ENCODE results near the gene EPHA8. TPM values are rescaled to one million over a fixed set of nuclear protein-coding genes. Genes with fewer than 3 reads are reported as not detected.
A peak's percentile ranks its signal among the peaks of the same experiment; 100 is the strongest.

EPHA8 gene
- polyA plus RNA-seq, 1 of the 3 experiments (the other 2 are of a cell fraction) = 0.02 TPM

DNA sequence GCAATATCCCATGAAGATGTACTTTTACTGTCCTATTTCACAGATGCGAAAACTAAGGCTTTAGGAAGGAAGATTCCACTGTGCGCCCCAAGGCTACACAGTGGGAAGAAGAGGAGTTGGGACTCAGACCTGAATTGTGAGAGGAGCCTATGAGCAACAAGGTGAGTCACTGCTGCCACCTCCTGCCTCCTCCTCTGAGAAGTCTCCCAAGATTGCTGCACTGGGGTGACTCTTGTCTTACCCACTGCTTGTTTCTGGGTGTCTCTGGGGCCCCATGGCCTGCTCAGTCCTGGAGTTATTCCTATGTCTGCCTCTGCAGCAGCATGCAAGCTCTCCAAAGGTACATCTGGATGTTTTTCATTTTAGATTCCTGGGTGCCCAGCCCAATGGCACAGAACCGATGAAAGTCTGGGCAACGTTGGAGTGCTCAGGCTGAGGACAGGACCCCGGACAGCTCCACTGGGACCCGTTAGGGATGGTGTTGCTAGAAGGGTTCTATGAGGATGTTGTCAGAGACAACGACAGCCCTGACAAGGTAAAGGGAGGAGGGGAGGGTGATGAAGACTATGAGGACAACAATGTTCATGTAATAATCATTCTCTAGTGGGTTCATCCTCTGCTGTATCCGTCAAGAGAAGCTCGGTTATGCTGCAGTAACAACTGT, 62.1 kb downstream of the EPHA8 start:
- H3K9ac ChIP-seq = no peak overlapping the region
- no peaks in the 10 kb centered on the region for H3F3A ChIP-seq (replicated peaks; ENCODE audit: insufficient read depth)
- ChIA-PET CTCF (interaction anchor here (0.6 to 2.4 kb wide), 4 partner anchors 10 to 174 kb away, joined by 3 to 10 read pairs (median 4); partner anchors contain the start of gene ZBTB40), POLR2A (no interaction called here)
- no peaks in the 10 kb centered on the region for H3K79me2 ChIP-seq (ENCODE audit: insufficient read depth)
- 68% methylated on average over 8 of the region's 9 CpGs for WGBS (ENCODE audit: low lambda C conversion rate)
- no peak overlapping the region for H3K4me2 ChIP-seq
- H4K20me1 ChIP-seq (ENCODE audit: insufficient read depth) = no peaks in the 10 kb centered on the region
- H3K27ac ChIP-seq (ENCODE audit: low read depth in 2 of 2, low read length in 1 of 2) = no peak overlapping the region
- H3K4me1 ChIP-seq (ENCODE audit: control insufficient read depth in 1 of 2, insufficient read depth in 2 of 2, low read depth in 1 of 2, low read length in 1 of 2) = no peaks in the 10 kb centered on the region
- H3K9me2 ChIP-seq = no peaks in the 10 kb centered on the region
- no peaks in the 10 kb centered on the region for H3K36me3 ChIP-seq (replicated peaks in 1 of 2; ENCODE audit: control insufficient read depth in 1 of 2, insufficient read depth in 2 of 2, low read length in 1 of 2)
- peaks cover 4% of the 10 kb centered on the region; the same call in 1 of the 2 replicates for H3K27me3 ChIP-seq (ENCODE audit: insufficient read depth)
- no peak overlapping the region for H2AFZ ChIP-seq (ENCODE audit: low read depth)
- TF ChIP-seq, protein P1, sequence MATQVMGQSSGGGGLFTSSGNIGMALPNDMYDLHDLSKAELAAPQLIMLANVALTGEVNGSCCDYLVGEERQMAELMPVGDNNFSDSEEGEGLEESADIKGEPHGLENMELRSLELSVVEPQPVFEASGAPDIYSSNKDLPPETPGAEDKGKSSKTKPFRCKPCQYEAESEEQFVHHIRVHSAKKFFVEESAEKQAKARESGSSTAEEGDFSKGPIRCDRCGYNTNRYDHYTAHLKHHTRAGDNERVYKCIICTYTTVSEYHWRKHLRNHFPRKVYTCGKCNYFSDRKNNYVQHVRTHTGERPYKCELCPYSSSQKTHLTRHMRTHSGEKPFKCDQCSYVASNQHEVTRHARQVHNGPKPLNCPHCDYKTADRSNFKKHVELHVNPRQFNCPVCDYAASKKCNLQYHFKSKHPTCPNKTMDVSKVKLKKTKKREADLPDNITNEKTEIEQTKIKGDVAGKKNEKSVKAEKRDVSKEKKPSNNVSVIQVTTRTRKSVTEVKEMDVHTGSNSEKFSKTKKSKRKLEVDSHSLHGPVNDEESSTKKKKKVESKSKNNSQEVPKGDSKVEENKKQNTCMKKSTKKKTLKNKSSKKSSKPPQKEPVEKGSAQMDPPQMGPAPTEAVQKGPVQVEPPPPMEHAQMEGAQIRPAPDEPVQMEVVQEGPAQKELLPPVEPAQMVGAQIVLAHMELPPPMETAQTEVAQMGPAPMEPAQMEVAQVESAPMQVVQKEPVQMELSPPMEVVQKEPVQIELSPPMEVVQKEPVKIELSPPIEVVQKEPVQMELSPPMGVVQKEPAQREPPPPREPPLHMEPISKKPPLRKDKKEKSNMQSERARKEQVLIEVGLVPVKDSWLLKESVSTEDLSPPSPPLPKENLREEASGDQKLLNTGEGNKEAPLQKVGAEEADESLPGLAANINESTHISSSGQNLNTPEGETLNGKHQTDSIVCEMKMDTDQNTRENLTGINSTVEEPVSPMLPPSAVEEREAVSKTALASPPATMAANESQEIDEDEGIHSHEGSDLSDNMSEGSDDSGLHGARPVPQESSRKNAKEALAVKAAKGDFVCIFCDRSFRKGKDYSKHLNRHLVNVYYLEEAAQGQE (IDR thresholded peaks at IDR 0.05; ENCODE audit: low read depth, low read length) = peak; percentile 94
- TF ChIP-seq, protein P2, sequence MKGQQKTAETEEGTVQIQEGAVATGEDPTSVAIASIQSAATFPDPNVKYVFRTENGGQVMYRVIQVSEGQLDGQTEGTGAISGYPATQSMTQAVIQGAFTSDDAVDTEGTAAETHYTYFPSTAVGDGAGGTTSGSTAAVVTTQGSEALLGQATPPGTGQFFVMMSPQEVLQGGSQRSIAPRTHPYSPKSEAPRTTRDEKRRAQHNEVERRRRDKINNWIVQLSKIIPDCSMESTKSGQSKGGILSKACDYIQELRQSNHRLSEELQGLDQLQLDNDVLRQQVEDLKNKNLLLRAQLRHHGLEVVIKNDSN (IDR thresholded peaks at IDR 0.05; ENCODE audit: borderline replicate concordance, low read depth) = no peak
- TF ChIP-seq TEAD4 (IDR thresholded peaks at IDR 0.05; ENCODE audit: borderline replicate concordance, insufficient read depth) = no peak
- H3K9me3 ChIP-seq = no peaks in the 10 kb centered on the region
- DNase-seq = no peak
- H3K4me3 ChIP-seq (ENCODE audit: low read depth in 2 of 2, low read length in 1 of 2) = no peak overlapping the region

- ChIA-PET CTCF (interaction anchor here (0.6 to 2.4 kb wide), 6 partner anchors 9 to 175 kb away, joined by 3 to 10 read pairs (median 4); partner anchors contain the start of gene ZBTB40), POLR2A (no interaction called here)
- Histone ChIP-seq H3K9me2 (no peaks in the 10 kb centered on the region), H3K79me2 (ENCODE audit: insufficient read depth) (no peaks in the 10 kb centered on the region), H3K27ac (ENCODE audit: low read depth in 2 of 2, low read length in 1 of 2) (no peak overlapping the region), H3K9me3 (no peaks in the 10 kb centered on the region), H2AFZ (ENCODE audit: low read depth) (no peak overlapping the region), H3K4me2 (no peak overlapping the region), H4K20me1 (ENCODE audit: insufficient read depth) (no peaks in the 10 kb centered on the region), H3K9ac (no peak overlapping the region), H3K4me1 (ENCODE audit: control insufficient read depth in 1 of 2, insufficient read depth in 2 of 2, low read depth in 1 of 2, low read length in 1 of 2) (no peaks in the 10 kb centered on the region), H3K4me3 (ENCODE audit: low read depth in 2 of 2, low read length in 1 of 2) (no peak overlapping the region), H3K36me3 (replicated peaks in 1 of 2; ENCODE audit: control insufficient read depth in 1 of 2, insufficient read depth in 2 of 2, low read length in 1 of 2) (no peaks in the 10 kb centered on the region), H3F3A (replicated peaks; ENCODE audit: insufficient read depth) (no peaks in the 10 kb centered on the region), H3K27me3 (ENCODE audit: insufficient read depth) (peaks cover 7% of the 10 kb centered on the region; the same call in 1 of the 2 replicates)
- no peak for DNase-seq
- 45% methylated on average over 18 of the region's 20 CpGs for WGBS (ENCODE audit: low lambda C conversion rate)
- TF ChIP-seq FOSL2 (IDR thresholded peaks at IDR 0.05; ENCODE audit: borderline replicate concordance, low read depth) (no peak), MAX (IDR thresholded peaks at IDR 0.05; ENCODE audit: low read depth) (no peak), TEAD4 (IDR thresholded peaks at IDR 0.05; ENCODE audit: borderline replicate concordance, insufficient read depth) (no peak), ZBTB33 (IDR thresholded peaks at IDR 0.05; ENCODE audit: borderline replicate concordance, low read depth) (no peak), USF2 (IDR thresholded peaks at IDR 0.05; ENCODE audit: borderline replicate concordance, low read depth, low read length) (no peak), GATA2 (CRISPR knock-in tag; IDR thresholded peaks at IDR 0.05) (no peak), JUND (IDR thresholded peaks at IDR 0.05) (no peak), NRF1 (IDR thresholded peaks at IDR 0.05; ENCODE audit: low read depth, low read length) (no peak), YY1 (IDR thresholded peaks at IDR 0.05; ENCODE audit: low read depth) (no peak), TAF1 (IDR thresholded peaks at IDR 0.05; ENCODE audit: borderline replicate concordance, low read depth, low read length) (no peak), TCF12 (IDR thresholded peaks at IDR 0.05) (no peak), RCOR1 (IDR thresholded peaks at IDR 0.05; ENCODE audit: low read length) (no peak), CHD2 (IDR thresholded peaks at IDR 0.05; ENCODE audit: low read length, partially characterized antibody) (no peak), SMC3 (IDR thresholded peaks at IDR 0.05; ENCODE audit: low read depth, low read length) (no peak), POLR2AphosphoS5 (IDR thresholded peaks at IDR 0.05; ENCODE audit: low read depth, low read length) (no peak)
Measured at GRCh38 chr1:22626237-22627157, 63.2 kb downstream of the EPHA8 start.

Data from SK-N-SH (cell line).